Suprapubic skin (tissue), 4 donors: ENCODE measurements around the gene DCLRE1B. TPM values are rescaled to one million over a fixed set of nuclear protein-coding genes. Genes with fewer than 3 reads are reported as not detected.

ENCODE experiments used
- DNase-seq, 2 donors: peaks; one replicate each; pipeline ENCODE4 v3.0.0-alpha.2; 2019; ENCODE audit warnings: low spot score in 2 of 2
- H3K27ac ChIP-seq: fragments of 200-600 bp; sonication (generic); one replicate; pipeline ENCODE4 v1.5.1; 2019
- H3K27me3 ChIP-seq: fragments of 200-600 bp; sonication (generic); one replicate; pipeline ENCODE4 v1.5.1; 2019
- H3K36me3 ChIP-seq: fragments of 200-600 bp; sonication (generic); one replicate; pipeline ENCODE4 v1.5.1; 2019
- H3K4me1 ChIP-seq: fragments of 200-600 bp; sonication (generic); one replicate; pipeline ENCODE4 v1.5.1; 2019
- H3K4me3 ChIP-seq: fragments of 200-600 bp; sonication (generic); one replicate; pipeline ENCODE4 v1.5.1; 2019; ENCODE audit warnings: mild to moderate bottlenecking
- H3K9me3 ChIP-seq: fragments of 200-600 bp; sonication (generic); one replicate; pipeline ENCODE4 v1.5.1; 2019
- EP300 ChIP-seq: sonication (generic); formaldehyde crosslinking; IDR thresholded peaks from one replicate; pipeline ENCODE4 v1.6.1; 2017; ENCODE audit warnings: antibody characterized with exemption
- POLR2A ChIP-seq, 2 donors: fragments of 450-650 bp; IDR thresholded peaks; one replicate each; pipeline ENCODE4 v1.6.1; 2017; ENCODE audit warnings: antibody characterized with exemption in 2 of 2, mild to moderate bottlenecking in 2 of 2, moderate library complexity in 2 of 2
- POLR2AphosphoS5 ChIP-seq, 3 donors: sonication (generic); formaldehyde crosslinking; IDR thresholded peaks; one replicate each; pipeline ENCODE4 v1.6.1; 2017; ENCODE audit warnings: antibody characterized with exemption in 3 of 3
- WGBS: methylation state at CpG from one replicate; pipeline ENCODE4 v1.1.5; 2018; 5-methylcytosine and 5-hydroxymethylcytosine counted together
- total RNA-seq, 4 donors: library from RNA; depleted of rRNA; stranded (reverse); fragments of >200 nt; gene quantifications; one replicate each; pipeline ENCODE4 v1.1.0, GENCODE V29; 2016
- TF ChIP-seq, protein P1 (sequence below), 2 donors: fragments of 200-600 bp in 1 of 2; fragments of 450-650 bp in 1 of 2; sonication (generic) in 1 of 2; IDR thresholded peaks; one replicate each; pipeline ENCODE4 v1.5.1; 2016 to 2019; ENCODE audit warnings: antibody characterized with exemption in 2 of 2, mild to moderate bottlenecking in 1 of 2, moderate library complexity in 1 of 2

Gene DCLRE1B
- total RNA-seq, 4 donors from 2014 or later: 4.3 to 8.9 (median 6.3) TPM

DNA sequence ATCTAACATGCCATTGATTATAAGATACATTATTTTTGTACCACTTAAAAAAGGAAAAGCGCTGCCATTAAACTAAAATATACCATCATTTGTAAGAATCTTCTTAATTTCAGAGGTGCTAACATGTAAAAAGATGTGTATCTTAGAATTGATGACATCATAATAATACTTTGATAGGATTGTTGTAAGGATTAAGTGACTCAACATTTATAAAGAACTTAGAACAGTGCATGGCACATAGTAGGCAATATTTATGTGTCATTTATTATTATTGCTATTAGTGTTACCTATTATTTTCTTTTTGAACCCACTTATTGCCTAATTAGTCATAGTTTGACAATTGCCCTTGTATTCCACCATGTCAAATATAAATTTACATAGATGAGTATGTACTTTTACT lies 45.8 kb downstream of the DCLRE1B start:
- H3K4me1 ChIP-seq: peaks cover 27% of the 10 kb centered on the region

DNA sequence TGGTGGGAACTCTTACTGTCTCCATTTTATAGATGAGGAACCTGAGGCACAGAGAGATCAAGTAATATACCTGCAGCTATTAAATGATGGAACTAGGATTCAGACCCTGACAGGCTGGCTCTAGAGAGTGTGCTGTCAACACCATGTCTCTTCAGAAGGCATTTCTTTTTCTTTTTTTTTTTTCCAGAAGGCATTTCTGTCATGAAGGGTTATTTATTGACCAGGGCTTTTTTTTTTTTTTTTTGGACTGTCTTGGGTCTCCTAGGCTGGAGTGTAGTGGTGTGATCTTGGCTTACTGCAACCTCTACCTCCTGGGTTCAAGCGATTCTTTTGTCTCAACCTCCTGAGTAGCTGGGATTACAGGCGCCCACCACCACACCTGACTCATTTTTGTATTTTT lies 46.6 kb downstream of the DCLRE1B start:
- H3K4me1 ChIP-seq: peaks cover 22% of the 10 kb centered on the region
- no peaks in the 10 kb centered on the region for H3K9me3 ChIP-seq
- DNase-seq: no peak
- H3K4me3 ChIP-seq: no peak overlapping the region
- H3K27me3 ChIP-seq: no peaks in the 10 kb centered on the region
- H3K27ac ChIP-seq: no peak overlapping the region
- peaks cover 28% of the 10 kb centered on the region for H3K36me3 ChIP-seq
- WGBS: 97% methylated on average over 2 of the region's 2 CpGs
- TF ChIP-seq EP300 (no peak), POLR2AphosphoS5 (IDR thresholded peaks at IDR 0.05) (no peak), POLR2A (IDR thresholded peaks at IDR 0.05) (no peak)
- TF ChIP-seq, protein P1, sequence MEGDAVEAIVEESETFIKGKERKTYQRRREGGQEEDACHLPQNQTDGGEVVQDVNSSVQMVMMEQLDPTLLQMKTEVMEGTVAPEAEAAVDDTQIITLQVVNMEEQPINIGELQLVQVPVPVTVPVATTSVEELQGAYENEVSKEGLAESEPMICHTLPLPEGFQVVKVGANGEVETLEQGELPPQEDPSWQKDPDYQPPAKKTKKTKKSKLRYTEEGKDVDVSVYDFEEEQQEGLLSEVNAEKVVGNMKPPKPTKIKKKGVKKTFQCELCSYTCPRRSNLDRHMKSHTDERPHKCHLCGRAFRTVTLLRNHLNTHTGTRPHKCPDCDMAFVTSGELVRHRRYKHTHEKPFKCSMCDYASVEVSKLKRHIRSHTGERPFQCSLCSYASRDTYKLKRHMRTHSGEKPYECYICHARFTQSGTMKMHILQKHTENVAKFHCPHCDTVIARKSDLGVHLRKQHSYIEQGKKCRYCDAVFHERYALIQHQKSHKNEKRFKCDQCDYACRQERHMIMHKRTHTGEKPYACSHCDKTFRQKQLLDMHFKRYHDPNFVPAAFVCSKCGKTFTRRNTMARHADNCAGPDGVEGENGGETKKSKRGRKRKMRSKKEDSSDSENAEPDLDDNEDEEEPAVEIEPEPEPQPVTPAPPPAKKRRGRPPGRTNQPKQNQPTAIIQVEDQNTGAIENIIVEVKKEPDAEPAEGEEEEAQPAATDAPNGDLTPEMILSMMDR (IDR thresholded peaks at IDR 0.05): no peak

More for the DNA sequence above, 45.8 kb downstream of the DCLRE1B start:
- H3K27me3 ChIP-seq: no peaks in the 10 kb centered on the region
- WGBS: 96% methylated on average over 1 of the region's 1 CpG
- no peaks in the 10 kb centered on the region for H3K9me3 ChIP-seq
- H3K4me3 ChIP-seq: no peak overlapping the region
- H3K27ac ChIP-seq: no peak overlapping the region
- TF ChIP-seq, protein P1 (IDR thresholded peaks at IDR 0.05): no peak
- TF ChIP-seq EP300 (no peak), POLR2AphosphoS5 (IDR thresholded peaks at IDR 0.05) (no peak), POLR2A (IDR thresholded peaks at IDR 0.05) (no peak)
- peaks cover 20% of the 10 kb centered on the region for H3K36me3 ChIP-seq
- no peak for DNase-seq

DNA sequence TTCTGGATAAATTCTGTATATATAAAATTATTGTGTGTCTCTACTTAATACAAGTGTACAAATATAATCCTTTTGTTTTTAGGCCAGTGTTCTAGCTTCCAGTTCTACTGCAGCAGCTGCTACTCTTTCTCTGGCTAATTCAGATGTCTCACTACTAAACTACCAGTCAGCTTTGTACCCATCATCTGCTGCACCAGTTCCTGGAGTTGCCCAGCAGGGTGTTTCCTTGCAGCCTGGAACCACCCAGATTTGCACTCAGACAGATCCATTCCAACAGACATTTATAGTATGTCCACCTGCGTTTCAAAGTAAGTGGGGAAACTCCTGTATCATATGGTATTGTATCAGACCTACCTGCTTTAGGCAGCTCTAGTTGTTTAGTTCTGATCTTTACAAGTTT lies 52.9 kb downstream of the DCLRE1B start:
- 73% methylated on average over 1 of the region's 1 CpG for WGBS
- H3K4me3 ChIP-seq: no peak overlapping the region
- H3K9me3 ChIP-seq: no peaks in the 10 kb centered on the region
- no peak for DNase-seq
- no peak overlapping the region for H3K27ac ChIP-seq
- H3K27me3 ChIP-seq: no peaks in the 10 kb centered on the region
- H3K36me3 ChIP-seq: peaks cover 62% of the 10 kb centered on the region
- TF ChIP-seq POLR2A (IDR thresholded peaks at IDR 0.05) (no peak), EP300 (no peak), POLR2AphosphoS5 (IDR thresholded peaks at IDR 0.05) (no peak)
- TF ChIP-seq, protein P1 (IDR thresholded peaks at IDR 0.05): no peak
- no peaks in the 10 kb centered on the region for H3K4me1 ChIP-seq

DNA sequence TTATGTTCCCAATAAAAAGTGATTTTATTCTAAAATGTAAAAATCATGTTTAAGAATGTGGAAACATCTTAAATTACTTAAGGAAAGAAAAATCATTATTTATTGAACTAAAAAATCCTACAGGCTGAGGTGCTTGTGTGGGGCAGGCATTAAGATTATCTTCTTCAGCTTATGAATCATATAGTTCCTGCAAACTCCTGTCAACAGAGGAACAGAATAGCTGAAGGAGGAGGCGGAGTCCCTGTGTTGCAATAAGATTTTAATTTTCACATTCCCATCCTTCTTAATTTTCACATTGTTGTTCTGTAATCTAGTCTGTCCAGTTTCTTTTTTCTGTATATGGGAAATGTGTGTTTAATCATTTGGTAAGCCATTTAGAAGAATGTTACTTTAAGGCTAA lies 53.6 kb downstream of the DCLRE1B start:
- TF ChIP-seq POLR2A (IDR thresholded peaks at IDR 0.05) (no peak), EP300 (no peak), POLR2AphosphoS5 (IDR thresholded peaks at IDR 0.05) (no peak)
- TF ChIP-seq, protein P1 (IDR thresholded peaks at IDR 0.05): no peak
- H3K4me1 ChIP-seq: no peaks in the 10 kb centered on the region
- H3K9me3 ChIP-seq: no peaks in the 10 kb centered on the region
- peaks cover 63% of the 10 kb centered on the region for H3K36me3 ChIP-seq
- no peak for DNase-seq
- WGBS: 79% methylated on average over 1 of the region's 1 CpG
- no peak overlapping the region for H3K27ac ChIP-seq
- H3K4me3 ChIP-seq: no peak overlapping the region
- H3K27me3 ChIP-seq: no peaks in the 10 kb centered on the region

DNA sequence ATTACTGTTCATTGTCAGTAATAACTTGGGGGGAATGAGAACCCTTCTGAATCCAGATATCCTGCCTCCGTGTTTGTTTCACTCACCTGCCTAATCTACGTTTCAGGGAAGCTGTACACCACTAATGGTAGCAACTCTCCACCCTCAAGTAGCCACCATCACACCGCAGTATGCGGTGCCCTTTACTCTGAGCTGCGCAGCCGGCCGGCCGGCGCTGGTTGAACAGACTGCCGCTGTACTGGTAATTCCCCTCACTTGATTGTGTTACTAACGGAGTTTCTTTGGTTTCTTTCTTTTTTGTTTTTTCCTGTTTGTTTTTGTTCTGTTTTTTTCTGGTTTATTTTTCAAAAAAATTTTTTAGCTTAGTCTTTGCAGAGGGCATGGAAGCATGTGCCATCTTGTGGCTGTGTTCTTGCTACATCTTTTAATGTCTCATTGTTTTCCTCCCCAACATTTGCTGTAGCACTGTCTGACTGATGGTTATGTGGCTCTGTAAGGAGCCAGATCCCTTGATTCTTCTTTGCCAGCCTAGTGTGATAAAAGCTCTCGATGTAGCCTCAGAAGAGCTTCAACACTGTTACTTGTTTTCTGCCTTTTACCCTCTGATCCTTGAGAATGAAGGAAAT lies 58.3 kb downstream of the DCLRE1B start:
- Histone ChIP-seq H3K4me1 (no peaks in the 10 kb centered on the region), H3K9me3 (no peaks in the 10 kb centered on the region), H3K36me3 (peaks cover 65% of the 10 kb centered on the region), H3K4me3 (no peak overlapping the region), H3K27ac (no peak overlapping the region), H3K27me3 (no peaks in the 10 kb centered on the region)
- TF ChIP-seq EP300: no peak
- TF ChIP-seq, protein P1 (IDR thresholded peaks at IDR 0.05): no peak
- no peak for TF ChIP-seq POLR2AphosphoS5 (IDR thresholded peaks at IDR 0.05)
- no peak for TF ChIP-seq POLR2A (IDR thresholded peaks at IDR 0.05)
- DNase-seq: no peak
- 97% methylated on average over 12 of the region's 12 CpGs for WGBS

Other genes starting within 250 kb of the DCLRE1B start
- gene PHTF1, start 145.8 kb upstream of the DCLRE1B start, total RNA-seq: 1 to 10 TPM; 1.5 to 4.8 (median 2.7) TPM
- 10 to 100 TPM; 17.1 to 29.1 (median 22.2) TPM for gene RSBN1, start 92.8 kb upstream of the DCLRE1B start, total RNA-seq
- gene PTPN22, start 33.6 kb upstream of the DCLRE1B start, total RNA-seq: 1 to 10 TPM in 1 of 4 donors, under 1 TPM in 3; 0.34 to 1.7 (median 0.77) TPM
- 1 to 10 TPM in 1 of 4 donors, under 1 TPM in 3; 0.13 to 1.4 (median 0.45) TPM for gene BCL2L15, start 17.7 kb upstream of the DCLRE1B start, total RNA-seq
- 10 to 100 TPM; 10.9 to 34.0 (median 12.2) TPM for gene AP4B1, start 527 bp upstream of the DCLRE1B start, total RNA-seq
- 10 to 100 TPM; 59.4 to 81.8 (median 69.7) TPM for gene HIPK1, start 24.0 kb downstream of the DCLRE1B start, total RNA-seq
- 10 to 100 TPM in 3 of 4 donors, 1 to 10 TPM in 1; 8.3 to 21.0 (median 18.0) TPM for gene OLFML3, start 74.1 kb downstream of the DCLRE1B start, total RNA-seq
- under 1 TPM in 1 of 4 donors, not detected in 3; 0.23 TPM for gene SYT6, start 248.5 kb downstream of the DCLRE1B start, total RNA-seq